Erythroblast (primary cell): ENCODE results near the gene HJURP.

Experiments used
- DNase-seq, 2 experiments: peaks; one replicate each; lab custom pipeline; 2025; lab: John Stamatoyannopoulos, UW
- GATA1 ChIP-seq: IDR thresholded peaks from 2 replicates; pipeline ENCODE4 v1.6.1; 2011; ENCODE audit warnings: low read depth, mild to moderate bottlenecking, control low read depth, low read length, moderate library complexity
- POLR2A ChIP-seq: IDR thresholded peaks from 2 replicates; pipeline ENCODE4 v1.6.1; 2011; ENCODE audit warnings: mild to moderate bottlenecking, low read length

Gene HJURP

DNA sequence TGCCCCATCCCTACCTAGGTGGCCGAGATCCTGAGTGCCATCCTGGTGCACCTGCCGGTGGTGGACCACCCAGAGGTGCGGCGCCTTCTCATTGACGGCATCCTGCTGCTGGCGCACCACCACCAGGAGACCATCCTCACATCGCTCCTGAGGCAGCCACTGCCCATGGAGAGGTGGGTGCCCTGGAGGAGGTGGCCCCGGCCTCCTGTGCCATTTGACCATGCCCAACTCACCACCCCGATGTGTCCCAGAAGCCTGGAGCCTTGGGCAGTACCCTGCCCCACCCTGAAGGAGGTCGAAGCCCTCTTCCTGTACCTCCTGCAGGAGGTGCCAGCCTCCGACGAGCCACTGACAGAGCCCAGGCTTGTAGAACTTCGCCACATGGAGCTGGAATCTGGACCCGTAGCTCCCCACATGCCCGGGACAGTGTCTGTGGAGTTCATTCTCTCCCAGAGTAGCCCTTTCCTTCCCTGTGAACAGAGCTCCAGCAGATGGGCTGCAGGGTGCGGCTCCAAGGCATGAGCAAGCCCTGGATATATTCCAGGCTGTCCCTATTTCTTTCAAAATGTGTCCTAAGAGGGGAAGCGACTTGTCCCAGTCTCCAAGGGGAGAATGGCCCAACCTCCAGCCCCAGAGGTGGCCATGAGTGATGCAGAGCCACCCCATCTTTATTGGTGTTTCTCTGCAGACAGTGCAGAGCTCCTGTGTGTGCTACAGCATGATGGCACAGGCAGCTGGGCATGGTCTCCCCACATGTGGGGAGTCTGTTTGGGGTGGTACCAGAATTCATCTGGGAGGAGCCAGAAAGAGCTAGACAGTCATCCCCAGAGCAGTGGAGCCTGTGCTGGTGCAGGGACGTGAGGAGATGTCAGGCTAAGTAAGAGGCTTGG, 34.2 kb downstream of the HJURP start:
- no peak for DNase-seq
- TF ChIP-seq GATA1 (no peak), POLR2A (no peak)

- TF ChIP-seq GATA1 (no peak), POLR2A (no peak)
- DNase-seq = no peak
Measured at GRCh38 chr2:233818639-233819621, 35.4 kb downstream of the HJURP start.

DNA sequence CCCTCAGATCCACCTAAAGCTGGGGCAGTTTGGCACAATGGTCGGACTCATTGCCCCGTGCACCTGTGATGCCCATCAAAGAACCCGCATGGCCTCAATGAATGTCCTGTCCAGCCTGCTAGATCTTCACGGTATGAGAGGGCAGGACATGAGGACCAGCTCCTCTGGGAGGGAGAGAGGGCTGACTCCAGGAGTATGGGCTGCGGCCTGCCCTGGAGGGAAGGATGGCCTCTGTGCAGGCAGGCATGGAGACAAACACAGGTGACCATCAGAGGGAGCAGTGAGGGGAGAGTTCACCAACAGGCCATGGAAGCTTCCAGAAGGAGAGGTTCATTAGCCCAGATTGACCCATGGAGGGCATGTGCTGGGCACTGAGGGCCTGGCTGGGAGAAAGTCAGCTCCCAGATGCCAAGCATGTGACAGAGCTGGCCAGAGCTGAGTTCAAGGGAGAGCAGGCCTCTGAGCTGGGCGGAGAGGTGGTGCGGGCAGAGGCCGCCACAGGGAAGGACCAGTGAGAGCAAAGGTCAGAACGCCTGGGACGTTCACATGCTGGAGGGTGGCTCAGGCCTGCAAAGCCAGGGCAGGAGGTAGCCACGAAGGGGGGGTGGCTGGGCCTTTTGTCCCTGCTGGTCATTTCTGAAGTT, 36.2 kb downstream of the HJURP start:
- TF ChIP-seq GATA1 (no peak), POLR2A (no peak)
- DNase-seq = no peak

- TF ChIP-seq POLR2A = no peak
- no peak for TF ChIP-seq GATA1
- no peak for DNase-seq
Measured at GRCh38 chr2:233817361-233817911, 36.9 kb downstream of the HJURP start.

- no peak for DNase-seq
- no peak for TF ChIP-seq GATA1
Measured at GRCh38 chr2:233816771-233817170, 37.6 kb downstream of the HJURP start.

DNA sequence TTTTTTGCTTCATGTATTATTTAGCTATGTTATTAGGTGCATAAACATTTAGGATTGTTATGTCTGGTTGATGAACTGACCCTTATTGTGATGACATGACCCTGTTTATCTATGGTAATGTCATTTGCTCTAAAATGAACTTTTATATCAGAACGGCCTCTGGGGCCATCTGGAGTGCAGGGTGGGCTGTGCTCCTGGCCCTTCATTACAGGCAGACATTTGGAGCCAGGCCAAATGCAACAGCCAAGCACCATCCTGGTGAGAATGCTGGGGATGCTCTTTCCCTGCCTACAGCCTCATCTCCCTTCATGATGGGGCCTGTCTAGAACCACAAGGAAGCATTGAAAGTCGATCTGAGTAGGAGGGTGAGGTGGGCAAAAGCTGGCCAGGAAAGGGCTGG, 38.0 kb downstream of the HJURP start:
- DNase-seq = no peak
- TF ChIP-seq POLR2A = no peak
- TF ChIP-seq GATA1 = no peak

GRCh38 chr2:233815861-233816260, 38.5 kb downstream of the HJURP start:
- TF ChIP-seq POLR2A = no peak

GRCh38 chr2:233814056-233814835, 40.1 kb downstream of the HJURP start:
- TF ChIP-seq POLR2A = no peak
- no peak for TF ChIP-seq GATA1

More at GRCh38 chr2:233815861-233816260, 38.5 kb downstream of the HJURP start:
- DNase-seq = no peak

DNA sequence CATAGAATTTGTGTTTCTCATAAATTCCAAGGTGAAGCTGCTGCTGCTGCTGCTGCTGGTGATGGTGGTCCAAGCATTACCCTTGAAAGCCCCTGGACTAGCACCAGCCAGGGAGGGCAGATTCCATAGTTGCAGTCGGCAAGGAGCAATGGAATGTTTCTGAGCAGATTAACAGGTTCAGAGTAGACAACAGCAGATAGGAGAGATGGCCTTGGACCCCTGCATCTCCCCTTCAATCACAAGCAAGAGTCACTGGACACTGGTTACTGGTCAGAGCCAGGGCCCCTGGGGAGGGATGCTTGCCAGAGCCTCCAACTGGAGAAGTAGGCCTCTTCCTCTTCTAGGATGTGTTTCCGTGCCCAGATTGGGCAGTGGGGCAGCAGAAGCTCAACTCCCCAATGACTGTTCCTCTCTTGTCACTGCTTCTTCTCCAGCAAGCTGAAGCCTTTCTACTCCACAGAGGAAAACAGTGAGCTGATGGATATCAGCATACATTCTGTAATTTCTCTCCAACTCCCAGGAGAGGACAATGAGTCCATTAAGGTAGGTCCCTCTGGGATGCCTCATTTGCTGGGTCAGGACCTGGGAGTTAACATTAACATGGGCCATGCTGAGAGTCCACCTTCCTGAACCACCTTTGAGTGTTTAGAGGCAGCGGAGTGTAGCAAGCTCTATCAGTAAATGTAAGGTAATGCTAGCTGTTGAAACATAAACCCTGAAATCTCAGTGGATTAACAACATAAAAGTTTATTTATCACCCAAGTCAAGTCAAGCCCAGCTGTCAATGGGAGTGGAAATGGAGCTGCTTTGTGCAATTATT, 40.9 kb downstream of the HJURP start:
- no peak for TF ChIP-seq GATA1
- DNase-seq = no peak

More at GRCh38 chr2:233814056-233814835, 40.1 kb downstream of the HJURP start:
- DNase-seq = no peak

- DNase-seq = no peak
- TF ChIP-seq POLR2A = no peak
- no peak for TF ChIP-seq GATA1
Measured at GRCh38 chr2:233811732-233812131, 42.6 kb downstream of the HJURP start.

DNA sequence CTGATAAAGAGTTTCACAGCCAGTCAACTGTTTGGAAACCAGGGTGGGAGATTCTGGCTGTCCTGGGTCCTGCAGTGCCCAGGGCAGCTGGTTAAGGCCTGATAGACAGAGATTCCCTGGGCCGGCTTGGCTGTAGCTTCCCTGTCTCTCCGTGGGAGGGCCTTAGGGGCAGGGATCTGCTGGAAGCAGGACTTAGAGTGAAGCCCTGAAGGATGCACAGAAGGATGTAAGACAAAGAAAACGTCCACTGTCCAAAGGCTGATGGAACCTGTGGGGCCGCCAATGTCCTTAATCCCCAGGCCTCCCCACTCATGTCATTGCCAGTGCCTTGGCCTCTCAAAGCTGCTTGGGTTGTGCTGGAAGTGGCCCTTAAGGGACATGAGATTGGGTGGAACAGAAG, 43.2 kb downstream of the HJURP start:
- TF ChIP-seq GATA1 (no peak), POLR2A (no peak)
- DNase-seq = no peak

DNA sequence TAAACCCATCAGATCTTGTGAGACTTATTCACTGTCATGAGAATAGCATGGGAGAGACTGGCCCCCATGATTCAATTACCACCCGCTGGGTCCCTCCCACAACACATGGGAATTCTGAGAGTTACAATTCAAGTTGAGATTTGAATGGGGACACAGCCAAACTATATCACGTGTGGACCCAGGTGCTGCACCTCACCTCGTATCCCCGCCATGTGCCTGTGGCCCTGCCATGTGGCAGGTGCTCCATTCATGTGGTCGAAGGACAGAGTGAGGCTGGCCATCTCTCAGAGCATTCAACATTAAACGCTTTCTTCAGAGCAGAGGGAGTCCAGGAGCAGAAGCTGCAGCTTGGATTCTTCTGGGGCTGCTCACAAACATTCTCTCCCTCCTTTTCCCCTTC, 44.0 kb downstream of the HJURP start:
- no peak for DNase-seq
- TF ChIP-seq GATA1 (no peak), POLR2A (no peak)
